Progenitor cell of endocrine pancreas (in vitro differentiated cells): ENCODE results near the gene UBE2O. TPM values are rescaled to one million over a fixed set of nuclear protein-coding genes. Genes with fewer than 3 reads are reported as not detected.

Experiments
- DNase-seq: peaks from one replicate; pipeline ENCODE4 v3.0.0; 2021; ENCODE audit warnings: low spot score; ENCODE audit not compliant: unreplicated experiment
- H3K27ac Mint-ChIP-seq: 2 replicates; pipeline ENCODE4 v1.8.0; 2021; ENCODE audit warnings: mild to moderate bottlenecking, moderate library complexity, mixed read lengths
- H3K27me3 Mint-ChIP-seq: 2 replicates; pipeline ENCODE4 v1.8.0; 2021; ENCODE audit warnings: mixed read lengths
- H3K36me3 Mint-ChIP-seq: 2 replicates; pipeline ENCODE4 v1.8.0; 2022; ENCODE audit warnings: mixed read lengths; ENCODE audit not compliant: insufficient read depth
- H3K4me1 Mint-ChIP-seq: 2 replicates; pipeline ENCODE4 v1.8.0; 2021; ENCODE audit warnings: low read depth, mixed read lengths
- H3K4me3 Mint-ChIP-seq: 2 replicates; pipeline ENCODE4 v1.8.0; 2021; ENCODE audit warnings: low read depth, mild to moderate bottlenecking, moderate library complexity, mixed read lengths
- H3K9me3 Mint-ChIP-seq: 2 replicates; pipeline ENCODE4 v1.8.0; 2021; ENCODE audit warnings: low read depth, mixed read lengths
- total RNA-seq: library from RNA; stranded (reverse); gene quantifications from 2 replicates; pipeline ENCODE4 v1.2.1, GENCODE V29; 2021
- TF ChIP-seq, protein P1 (sequence below): fragments of 200-600 bp; sonication (generic); IDR thresholded peaks from one replicate; pipeline ENCODE4 v1.5.0; 2021; ENCODE audit warnings: antibody characterized with exemption, mild to moderate bottlenecking; ENCODE audit not compliant: unreplicated experiment

Gene UBE2O
- total RNA-seq, 1 donor from 2014 or later = 44.6 TPM

DNA sequence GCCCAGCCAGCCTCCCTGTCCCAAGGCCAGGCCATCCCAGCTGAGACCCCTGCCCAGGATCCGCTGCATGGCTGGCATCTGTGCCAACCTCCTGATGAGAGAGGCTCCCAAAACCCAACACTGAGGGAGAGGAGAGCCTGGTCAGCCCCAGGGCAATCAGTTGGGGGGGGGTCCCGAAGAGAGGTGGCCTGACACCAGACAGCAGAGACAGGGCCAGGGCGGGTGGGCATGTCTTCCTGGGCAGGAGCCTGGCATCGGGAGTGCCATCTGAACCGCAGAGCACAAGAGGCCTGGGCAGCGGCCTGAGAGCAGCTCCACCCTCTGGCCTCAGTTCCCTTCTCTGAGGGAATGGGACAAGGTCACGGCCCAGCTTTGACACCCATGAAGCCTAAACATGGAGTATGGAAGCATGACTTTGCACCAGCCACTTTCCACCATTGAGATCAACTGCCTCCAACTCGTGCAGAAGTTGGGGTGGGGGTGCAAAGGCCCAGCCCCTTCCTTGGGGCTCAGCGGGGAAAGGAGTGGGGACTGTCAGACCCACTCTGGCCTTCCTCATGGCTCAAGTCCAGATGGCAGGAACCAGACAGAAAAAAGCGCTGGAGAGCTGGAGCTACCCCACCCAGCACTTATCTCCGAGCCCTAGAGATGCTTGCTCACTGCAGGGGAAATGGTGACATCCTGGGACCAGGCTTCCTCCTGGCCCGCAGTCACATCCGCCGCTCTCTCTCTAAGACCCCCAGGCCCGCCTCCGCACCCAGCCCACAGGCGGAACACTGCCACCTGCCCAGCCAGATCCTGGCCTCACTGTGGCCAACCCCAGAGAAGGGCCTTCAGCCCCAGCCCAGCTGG is 38.5 kb upstream of the UBE2O start:
- Mint-ChIP-seq H3K9me3 (no peaks in the 10 kb centered on the region), H3K4me3 (no peak overlapping the region), H3K36me3 (no peaks in the 10 kb centered on the region), H3K27me3 (peaks cover 8% of the 10 kb centered on the region), H3K4me1 (peaks cover 5% of the 10 kb centered on the region), H3K27ac (no peak overlapping the region)
- DNase-seq = no peak
- TF ChIP-seq, protein P1, sequence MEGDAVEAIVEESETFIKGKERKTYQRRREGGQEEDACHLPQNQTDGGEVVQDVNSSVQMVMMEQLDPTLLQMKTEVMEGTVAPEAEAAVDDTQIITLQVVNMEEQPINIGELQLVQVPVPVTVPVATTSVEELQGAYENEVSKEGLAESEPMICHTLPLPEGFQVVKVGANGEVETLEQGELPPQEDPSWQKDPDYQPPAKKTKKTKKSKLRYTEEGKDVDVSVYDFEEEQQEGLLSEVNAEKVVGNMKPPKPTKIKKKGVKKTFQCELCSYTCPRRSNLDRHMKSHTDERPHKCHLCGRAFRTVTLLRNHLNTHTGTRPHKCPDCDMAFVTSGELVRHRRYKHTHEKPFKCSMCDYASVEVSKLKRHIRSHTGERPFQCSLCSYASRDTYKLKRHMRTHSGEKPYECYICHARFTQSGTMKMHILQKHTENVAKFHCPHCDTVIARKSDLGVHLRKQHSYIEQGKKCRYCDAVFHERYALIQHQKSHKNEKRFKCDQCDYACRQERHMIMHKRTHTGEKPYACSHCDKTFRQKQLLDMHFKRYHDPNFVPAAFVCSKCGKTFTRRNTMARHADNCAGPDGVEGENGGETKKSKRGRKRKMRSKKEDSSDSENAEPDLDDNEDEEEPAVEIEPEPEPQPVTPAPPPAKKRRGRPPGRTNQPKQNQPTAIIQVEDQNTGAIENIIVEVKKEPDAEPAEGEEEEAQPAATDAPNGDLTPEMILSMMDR = no peak

DNA sequence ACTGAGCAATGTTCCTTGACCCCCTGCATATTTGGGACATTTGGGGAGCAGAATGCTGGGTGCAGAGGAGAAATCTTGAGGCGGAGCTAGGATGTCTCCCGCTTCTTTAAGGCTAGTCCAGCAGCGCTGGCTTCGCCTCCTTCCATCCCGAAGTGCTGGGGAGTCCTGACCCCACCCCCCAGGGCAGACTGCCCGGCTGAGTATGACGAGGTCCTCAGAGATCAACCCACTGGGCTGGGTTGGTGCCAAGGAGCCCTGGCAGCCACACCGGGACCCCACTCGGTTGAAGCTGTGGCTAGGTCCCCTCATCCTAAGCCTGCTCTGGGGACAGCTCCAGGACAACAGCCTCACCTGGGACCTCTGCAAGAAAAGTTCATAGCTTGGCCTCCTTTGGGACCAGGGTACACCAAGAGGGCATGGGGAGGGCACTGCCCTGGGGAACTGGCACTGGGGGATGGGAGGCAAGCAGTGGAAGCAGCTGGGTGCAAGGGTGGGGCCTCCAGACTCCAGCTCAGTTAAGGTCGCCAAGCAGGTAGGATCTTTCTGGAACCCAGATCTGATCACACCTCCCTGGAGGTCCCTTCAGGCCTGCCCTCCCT is 37.3 kb upstream of the UBE2O start:
- Mint-ChIP-seq H3K4me3 (no peak overlapping the region), H3K9me3 (no peaks in the 10 kb centered on the region), H3K27me3 (peaks cover 8% of the 10 kb centered on the region), H3K27ac (no peak overlapping the region), H3K4me1 (peaks cover 5% of the 10 kb centered on the region), H3K36me3 (no peaks in the 10 kb centered on the region)
- TF ChIP-seq, protein P1 = no peak
- DNase-seq = no peak

DNA sequence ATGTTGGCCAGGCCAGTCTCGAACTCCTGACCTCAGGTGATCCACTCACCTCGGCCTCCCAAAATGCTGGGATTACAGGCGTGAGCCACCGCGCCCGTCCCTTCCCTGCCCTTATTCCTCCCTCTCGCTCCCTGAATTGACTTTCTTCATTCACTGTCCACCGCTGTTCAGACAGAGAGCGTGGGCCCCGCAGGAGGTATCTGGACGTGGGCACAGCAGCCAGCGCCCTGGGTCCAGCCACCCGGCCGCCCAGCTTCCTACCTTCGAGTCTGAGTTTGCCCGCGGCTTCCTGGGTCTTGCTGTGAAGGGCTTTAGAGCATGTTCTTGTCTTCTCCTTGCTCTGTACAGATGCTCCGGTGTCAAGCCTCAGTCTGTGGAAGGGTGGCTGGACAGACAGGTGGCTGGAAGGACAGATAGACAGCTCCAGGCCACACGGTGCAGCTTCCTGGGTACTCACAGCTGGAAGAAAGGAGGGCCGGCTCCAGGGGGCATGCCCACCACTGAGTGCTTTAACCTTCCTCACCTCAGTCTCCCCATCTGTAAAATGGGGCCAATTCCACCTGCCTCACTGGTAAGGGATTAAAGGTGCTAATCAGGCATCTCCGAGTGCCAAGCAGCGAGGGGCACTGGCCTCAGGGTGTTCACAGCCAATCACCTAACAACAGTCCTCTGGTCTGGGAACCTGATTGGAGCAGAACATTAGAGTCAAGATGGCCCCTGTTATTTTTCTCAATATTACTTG is 34.7 kb upstream of the UBE2O start:
- Mint-ChIP-seq H3K9me3 (no peaks in the 10 kb centered on the region), H3K27me3 (peaks cover under 1% of the 10 kb centered on the region), H3K4me3 (no peak overlapping the region), H3K36me3 (no peaks in the 10 kb centered on the region), H3K4me1 (peaks cover 4% of the 10 kb centered on the region), H3K27ac (no peak overlapping the region)
- TF ChIP-seq, protein P1 = no peak
- DNase-seq = no peak

DNA sequence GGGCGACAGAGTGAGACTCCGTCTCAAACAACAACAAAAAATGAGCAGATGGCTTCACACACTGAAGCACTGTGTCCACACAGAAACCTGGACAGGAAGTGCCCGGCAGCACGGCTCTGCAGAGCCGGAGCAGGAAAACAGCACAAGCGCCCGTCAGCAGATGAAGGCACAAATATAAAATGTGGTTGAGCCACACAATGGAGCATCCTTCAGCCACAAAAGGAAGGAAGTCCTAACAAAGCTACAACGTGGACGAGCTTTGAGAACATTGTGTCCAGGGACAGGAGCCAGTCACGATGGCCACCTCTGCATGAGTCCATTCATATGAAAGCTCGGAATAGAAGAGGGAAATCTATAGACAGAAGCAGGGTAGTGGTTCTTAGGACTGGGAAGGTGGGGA is 32.6 kb upstream of the UBE2O start:
- H3K4me1 Mint-ChIP-seq = no peaks in the 10 kb centered on the region
- H3K4me3 Mint-ChIP-seq = no peak overlapping the region
- no peaks in the 10 kb centered on the region for H3K36me3 Mint-ChIP-seq
- H3K27me3 Mint-ChIP-seq = no peaks in the 10 kb centered on the region
- no peaks in the 10 kb centered on the region for H3K9me3 Mint-ChIP-seq
- H3K27ac Mint-ChIP-seq = peak overlapping the region; percentile 64
- TF ChIP-seq, protein P1 = no peak
- no peak for DNase-seq

DNA sequence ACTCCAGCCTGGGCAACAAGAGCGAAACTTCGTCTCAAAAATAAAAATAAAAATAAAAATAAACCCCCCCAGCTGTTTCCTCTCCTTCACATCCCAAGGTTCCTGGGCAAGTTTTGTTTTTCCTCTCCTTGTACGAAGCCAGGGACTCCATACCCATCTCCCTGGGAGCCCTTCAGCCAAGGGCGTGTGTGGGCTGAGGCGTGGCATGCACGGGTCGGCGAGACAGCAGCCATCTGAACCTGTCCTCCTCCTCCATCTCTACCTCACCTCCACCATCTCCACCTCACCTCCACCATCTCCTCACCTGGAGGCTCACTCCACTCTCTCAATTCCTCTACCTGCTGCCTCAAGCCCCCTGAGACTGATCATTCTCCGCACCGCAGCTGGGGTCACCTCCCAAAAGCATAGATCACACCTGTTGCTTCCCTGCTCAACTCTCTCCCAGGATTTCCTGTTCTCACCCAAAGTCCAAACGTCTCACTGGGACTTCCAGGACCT is 31.3 kb upstream of the UBE2O start:
- no peak for DNase-seq
- Mint-ChIP-seq H3K27ac (no peak overlapping the region), H3K36me3 (no peaks in the 10 kb centered on the region), H3K9me3 (no peaks in the 10 kb centered on the region), H3K27me3 (no peaks in the 10 kb centered on the region), H3K4me3 (no peak overlapping the region), H3K4me1 (no peaks in the 10 kb centered on the region)
- TF ChIP-seq, protein P1 = no peak
